Fibroblast of the aortic adventitia (primary cell): ENCODE data around the gene FILIP1. TPM values are rescaled to one million over a fixed set of nuclear protein-coding genes. Genes with fewer than 3 reads are reported as not detected.

Experiments
- DNase-seq: peaks from one replicate; pipeline ENCODE4 v3.0.0-alpha.2; 2010; ENCODE audit warnings: low read depth
- H3K4me3 ChIP-seq: 2 replicates; pipeline ENCODE4 v1.5.1; 2011; ENCODE audit warnings: low read depth, mild to moderate bottlenecking, control low read depth, low read length, moderate library complexity
- CTCF ChIP-seq: IDR thresholded peaks from 2 replicates; pipeline ENCODE4 v1.5.1; 2011; ENCODE audit warnings: mild to moderate bottlenecking, low read length, control low read depth, inconsistent platforms; ENCODE audit not compliant: insufficient read depth
- total RNA-seq: library from RNA; depleted of rRNA; stranded (reverse); fragments of >200 nt; gene quantifications from 2 replicates; pipeline ENCODE4 v1.2.3, GENCODE V29; 2012; ENCODE audit warnings: low replicate concordance

Gene FILIP1
- total RNA-seq, 1 donor = 0.45 TPM

GRCh38 chr6:75288023-75288422, 205.6 kb downstream of the FILIP1 start:
- no peak overlapping the region for H3K4me3 ChIP-seq
- TF ChIP-seq CTCF = no peak
- DNase-seq = no peak

- no peak for DNase-seq
- TF ChIP-seq CTCF = no peak
- no peak overlapping the region for H3K4me3 ChIP-seq
These were observed 206.2 kb downstream of the FILIP1 start for GRCh38 chr6:75287424-75287823.

DNA sequence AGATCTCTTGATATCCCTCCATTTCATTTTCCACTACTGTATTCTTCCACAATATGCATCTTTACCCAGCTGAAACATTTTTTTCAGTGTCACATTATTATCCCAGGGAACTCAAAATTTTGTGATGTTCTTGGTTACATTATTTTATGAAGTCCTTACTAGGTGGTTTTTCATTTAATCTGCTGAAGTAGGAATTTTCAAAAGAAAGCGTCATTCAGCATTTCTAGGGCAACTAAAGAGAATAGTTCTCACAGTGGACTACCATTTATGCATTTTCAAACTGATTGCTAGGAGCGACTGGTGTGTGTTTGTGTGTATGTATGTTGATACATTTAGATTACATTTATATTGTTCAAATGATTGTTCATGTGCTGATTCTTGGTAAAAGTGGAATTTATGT, 206.6 kb downstream of the FILIP1 start:
- no peak for TF ChIP-seq CTCF
- no peak for DNase-seq
- H3K4me3 ChIP-seq = no peak overlapping the region

GRCh38 chr6:75285283-75285639, 208.3 kb downstream of the FILIP1 start:
- H3K4me3 ChIP-seq = peak overlapping the region; percentile 83
- DNase-seq = no peak
- no peak for TF ChIP-seq CTCF

DNA sequence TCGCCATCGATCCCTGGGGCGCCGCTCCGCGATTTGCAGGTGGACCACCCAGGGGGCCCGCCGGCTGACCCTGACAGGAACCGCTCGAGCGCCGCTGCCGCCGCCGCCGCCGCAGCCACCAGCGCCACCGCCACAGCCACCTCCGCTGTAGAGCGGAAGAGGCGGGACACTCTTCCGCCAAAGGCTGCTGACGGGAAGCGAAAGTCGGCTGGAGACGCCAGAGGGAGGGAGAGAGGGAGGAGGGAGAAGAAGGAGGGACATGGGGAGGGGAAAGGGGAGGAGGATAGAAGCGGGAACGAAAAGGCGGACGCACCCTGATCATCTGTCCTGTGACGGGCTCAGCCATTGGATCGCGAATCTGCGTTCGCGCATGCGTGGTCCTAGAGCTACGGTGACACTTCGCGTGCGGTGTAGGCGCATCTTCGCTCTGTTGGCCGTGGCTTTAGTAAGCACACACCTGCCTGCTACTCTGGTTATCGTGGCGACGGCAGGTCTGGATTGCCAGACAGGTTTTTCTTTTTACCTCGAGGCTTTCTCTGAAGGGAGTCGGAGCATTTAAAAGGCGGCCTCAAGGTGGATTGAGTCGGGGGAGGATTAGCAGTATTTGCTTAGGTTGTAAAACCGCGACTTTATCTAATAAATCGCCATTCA, 208.8 kb downstream of the FILIP1 start, which contains the start of gene TMEM30A:
TMEM30A (minus strand) TSS at position 161 of the 651 bp plus-strand sequence; CDS start at position 7, 154 bp downstream.
- DNase-seq = peak; percentile 99
- no peak for TF ChIP-seq CTCF

GRCh38 chr6:75283907-75284631, 209.5 kb downstream of the FILIP1 start:
- H3K4me3 ChIP-seq = peak overlapping the region; percentile 88
- TF ChIP-seq CTCF = no peak
- DNase-seq = no peak

More for the DNA sequence above, 208.8 kb downstream of the FILIP1 start, which contains the start of gene TMEM30A:
- peak within 1 kb of the TSS; percentile 88 for H3K4me3 ChIP-seq
